Mesothelial cell of epicardium (in vitro differentiated cells): ENCODE results near the gene C17orf107. TPM values are rescaled to one million over a fixed set of nuclear protein-coding genes. Genes with fewer than 3 reads are reported as not detected.

ENCODE experiments used
- DNase-seq, 2 experiments: peaks; one replicate each; pipeline ENCODE4 v3.0.0; 2021; ENCODE audit warnings: low spot score in 2 of 2; ENCODE audit not compliant: unreplicated experiment in 2 of 2
- H3K27ac Mint-ChIP-seq: 2 replicates; pipeline ENCODE4 v1.8.0; 2021; ENCODE audit warnings: mixed read lengths
- H3K27me3 Mint-ChIP-seq: 2 replicates; pipeline ENCODE4 v1.8.0; 2021; ENCODE audit warnings: low read depth, mixed read lengths
- H3K36me3 Mint-ChIP-seq: 2 replicates; pipeline ENCODE4 v1.8.0; 2021; ENCODE audit warnings: mixed read lengths
- H3K4me1 Mint-ChIP-seq: 2 replicates; pipeline ENCODE4 v1.8.0; 2021; ENCODE audit warnings: mixed read lengths
- H3K4me3 Mint-ChIP-seq: 2 replicates; pipeline ENCODE4 v1.8.0; 2021; ENCODE audit warnings: mild to moderate bottlenecking, moderate library complexity, mixed read lengths
- H3K9me3 Mint-ChIP-seq: 2 replicates; pipeline ENCODE4 v1.8.0; 2021; ENCODE audit warnings: mixed read lengths
- CTCF ChIP-seq: fragments of 200-600 bp; sonication (generic); IDR thresholded peaks from one replicate; pipeline ENCODE4 v1.5.0; 2021; ENCODE audit warnings: antibody characterized with exemption; ENCODE audit not compliant: unreplicated experiment
- total RNA-seq: library from RNA; stranded (reverse); gene quantifications from 3 replicates; pipeline ENCODE4 v1.2.1, GENCODE V29; 2021

The C17orf107 gene
- total RNA-seq, result 8.6 to 9.3 TPM (median 9.2 TPM) in 3 replicates

DNA sequence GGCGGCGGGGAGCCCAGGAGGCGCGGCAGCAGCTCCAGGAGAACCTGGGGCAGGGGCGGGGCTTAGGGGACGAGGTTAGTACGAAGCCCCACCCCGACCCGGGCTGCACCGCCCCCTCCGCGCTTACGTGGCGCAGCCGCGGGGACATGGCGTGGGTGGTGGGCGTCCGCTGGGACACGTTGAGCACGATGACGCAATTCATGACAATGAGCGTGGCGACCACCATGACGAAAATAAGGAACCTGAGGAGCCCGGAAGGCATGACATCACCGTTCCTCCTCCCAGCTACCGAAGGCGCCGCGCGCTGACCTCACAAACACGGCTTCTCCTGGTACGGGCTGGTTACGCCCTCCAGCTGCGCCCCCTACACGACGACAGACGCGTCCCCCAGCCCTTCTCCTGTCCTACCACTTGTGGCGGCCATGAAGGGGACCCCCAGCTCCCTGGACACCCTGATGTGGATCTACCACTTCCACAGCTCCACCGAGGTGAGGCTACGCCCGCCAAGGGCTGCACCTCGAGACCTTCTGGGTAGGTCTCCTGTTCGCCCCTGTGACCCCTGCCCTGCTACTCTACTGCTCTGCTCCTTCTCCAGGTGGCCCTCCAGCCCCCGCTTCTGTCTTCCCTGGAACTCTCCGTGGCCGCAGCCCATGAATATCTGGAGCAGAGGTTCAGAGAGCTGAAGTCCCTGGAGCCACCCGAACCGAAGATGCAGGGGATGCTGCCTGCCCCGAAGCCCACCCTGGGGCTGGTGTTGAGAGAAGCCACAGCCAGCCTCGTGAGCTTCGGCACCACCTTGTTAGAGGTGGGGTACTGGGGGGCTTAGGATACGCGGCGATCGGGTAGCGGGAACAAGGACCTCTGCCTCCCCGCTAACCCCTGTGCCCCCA is at the start of gene C17orf107:
Gene C17orf107 (plus strand): TSS at position 196 of the 890 bp plus-strand sequence. CDS start 227 bp downstream, at position 423.
- Mint-ChIP-seq H3K27ac (peak within 1 kb of the TSS; percentile 84), H3K27me3 (no peaks in the 10 kb centered on the region), H3K36me3 (peaks cover 12% of the 10 kb centered on the region), H3K4me3 (peak within 1 kb of the TSS; percentile 69), H3K4me1 (peaks cover 13% of the 10 kb centered on the region), H3K9me3 (no peaks in the 10 kb centered on the region)
- DNase-seq, result peak; percentile 69
- no peak for TF ChIP-seq CTCF

DNA sequence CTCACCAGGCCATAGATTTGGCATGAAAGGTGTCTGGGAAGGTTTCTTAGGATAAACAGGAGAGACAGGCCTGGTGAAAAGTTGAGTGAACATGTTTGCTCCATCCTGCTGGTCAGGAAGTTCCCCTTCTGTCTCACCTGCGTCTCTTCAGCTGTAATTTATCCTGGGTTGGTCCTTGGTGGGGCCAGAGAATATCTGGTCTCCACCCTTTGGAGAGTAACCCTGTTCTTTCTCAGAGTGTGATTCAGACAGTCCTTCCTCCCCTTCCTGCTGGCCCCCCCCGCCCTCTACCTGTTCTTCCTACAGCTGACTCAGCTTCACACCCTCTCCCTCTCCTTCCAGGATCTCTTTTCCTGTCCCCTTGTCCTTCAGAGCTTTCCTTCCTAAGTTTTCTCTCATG is 49.1 kb upstream of the C17orf107 start:
- TF ChIP-seq CTCF, result no peak

DNA sequence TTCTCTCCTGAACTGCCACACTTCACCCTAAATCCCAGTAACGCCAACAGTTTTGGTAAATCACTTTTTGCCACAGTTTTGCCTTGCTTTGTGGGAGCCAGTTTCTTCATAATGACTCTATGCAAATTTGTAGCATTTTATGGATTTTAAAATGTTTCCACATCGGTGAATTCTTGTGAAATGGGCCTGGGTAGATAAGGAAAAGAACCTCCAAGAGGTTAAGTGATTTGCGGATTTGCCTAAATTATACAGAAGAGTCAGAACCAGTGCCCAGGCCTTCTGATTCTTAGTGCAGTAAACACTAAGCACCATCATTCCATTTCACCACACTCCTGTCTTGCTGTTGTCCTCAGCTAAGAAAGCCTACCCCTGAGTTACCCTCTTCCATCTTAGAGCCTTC is 48.3 kb upstream of the C17orf107 start:
- H3K9me3 Mint-ChIP-seq, result no peaks in the 10 kb centered on the region
- no peaks in the 10 kb centered on the region for H3K27me3 Mint-ChIP-seq
- H3K4me3 Mint-ChIP-seq, result no peak overlapping the region
- H3K36me3 Mint-ChIP-seq, result no peaks in the 10 kb centered on the region
- TF ChIP-seq CTCF, result no peak
- H3K4me1 Mint-ChIP-seq, result peaks cover 62% of the 10 kb centered on the region
- no peak for DNase-seq
- H3K27ac Mint-ChIP-seq, result peak overlapping the region; percentile 96

More for the DNA sequence above, 49.1 kb upstream of the C17orf107 start:
- H3K9me3 Mint-ChIP-seq, result no peaks in the 10 kb centered on the region
- no peaks in the 10 kb centered on the region for H3K27me3 Mint-ChIP-seq
- H3K4me1 Mint-ChIP-seq, result peaks cover 60% of the 10 kb centered on the region
- peak overlapping the region; percentile 96 for H3K27ac Mint-ChIP-seq
- no peak for DNase-seq
- peaks cover 1% of the 10 kb centered on the region for H3K36me3 Mint-ChIP-seq
- no peak overlapping the region for H3K4me3 Mint-ChIP-seq

GRCh38 chr17:4852567-4853207 is 46.6 kb upstream of the C17orf107 start:
- no peak for DNase-seq
- peaks cover 72% of the 10 kb centered on the region for H3K4me1 Mint-ChIP-seq
- no peak for TF ChIP-seq CTCF
- H3K27ac Mint-ChIP-seq, result peak overlapping the region; percentile 92
- H3K36me3 Mint-ChIP-seq, result no peaks in the 10 kb centered on the region
- H3K4me3 Mint-ChIP-seq, result no peak overlapping the region
- H3K27me3 Mint-ChIP-seq, result no peaks in the 10 kb centered on the region
- no peaks in the 10 kb centered on the region for H3K9me3 Mint-ChIP-seq

DNA sequence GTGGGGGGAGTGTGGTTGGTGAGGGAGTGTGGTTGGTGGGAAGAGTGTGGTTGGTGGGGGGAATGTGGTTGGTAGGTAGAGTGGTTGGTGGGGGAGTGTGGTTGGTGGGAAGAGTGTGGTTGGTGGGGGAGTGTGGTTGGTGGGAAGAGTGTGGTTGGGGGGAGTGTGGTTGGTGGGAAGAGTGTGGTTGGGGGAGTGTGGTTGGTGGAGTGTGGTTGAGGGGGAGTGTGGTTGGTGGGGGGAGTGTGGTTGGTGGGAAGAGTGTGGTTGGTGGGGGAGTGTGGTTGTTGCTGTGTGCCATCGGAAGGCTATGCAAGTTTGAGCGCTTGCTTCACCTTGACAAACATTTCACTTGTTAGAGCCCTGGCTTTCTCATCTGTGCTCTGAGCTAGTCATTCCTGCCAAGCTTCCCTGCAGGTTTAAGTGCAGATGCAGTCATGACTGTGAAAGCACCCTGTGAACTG is 46.1 kb upstream of the C17orf107 start:
- Mint-ChIP-seq H3K4me1 (peaks cover 72% of the 10 kb centered on the region), H3K27me3 (no peaks in the 10 kb centered on the region), H3K27ac (peak overlapping the region; percentile 96), H3K4me3 (no peak overlapping the region), H3K36me3 (no peaks in the 10 kb centered on the region), H3K9me3 (no peaks in the 10 kb centered on the region)
- TF ChIP-seq CTCF, result no peak
- DNase-seq, result no peak
